ENCODE results near the gene EPS8.

Gene EPS8

GRCh38 chr12:15602051-15602672 is 187.0 kb downstream of the EPS8 start:
- Histone ChIP-seq H3K27ac (ENCODE audit: low read length) (no peak overlapping the region), H3F3A (ENCODE audit: insufficient read depth, low read length) (no peaks in the 10 kb centered on the region), H3K4me3 (ENCODE audit: low read length) (no peak overlapping the region), H3K36me3 (replicated peaks; ENCODE audit: insufficient read depth, low read length) (no peaks in the 10 kb centered on the region), H3K9me2 (replicated peaks; ENCODE audit: insufficient read depth, low read length) (no peaks in the 10 kb centered on the region), H4K20me1 (ENCODE audit: insufficient read depth, low read length) (no peaks in the 10 kb centered on the region), H2AFZ (ENCODE audit: low read length) (no peak overlapping the region), H3K27me3 (replicated peaks; ENCODE audit: insufficient read depth, low read length) (no peaks in the 10 kb centered on the region), H3K4me1 (ENCODE audit: low read length) (no peaks in the 10 kb centered on the region), H3K79me2 (ENCODE audit: low read length) (no peaks in the 10 kb centered on the region), H3K9ac (ENCODE audit: low read length) (no peak overlapping the region), H3K9me3 (replicated peaks; ENCODE audit: insufficient read depth, low read length) (no peaks in the 10 kb centered on the region), H3K4me2 (ENCODE audit: low read depth, low read length) (no peak overlapping the region)
- TF ChIP-seq CTCF (IDR thresholded peaks at IDR 0.05; ENCODE audit: low read length), result no peak
- no peak for TF ChIP-seq EZH2 (optimal IDR thresholded peaks at IDR 0.05; ENCODE audit: low read depth, low read length)
- TF ChIP-seq EZH2phosphoT487 (IDR thresholded peaks at IDR 0.05; ENCODE audit: low read length), result no peak
- DNase-seq, result no peak

GRCh38 chr12:15601210-15601800 is 187.9 kb downstream of the EPS8 start:
- H3K27ac ChIP-seq (ENCODE audit: low read length), result no peak overlapping the region
- H3K4me1 ChIP-seq (ENCODE audit: low read length), result no peaks in the 10 kb centered on the region
- no peaks in the 10 kb centered on the region for H3K36me3 ChIP-seq (replicated peaks; ENCODE audit: insufficient read depth, low read length)
- H3F3A ChIP-seq (ENCODE audit: insufficient read depth, low read length), result no peaks in the 10 kb centered on the region
- no peak overlapping the region for H3K9ac ChIP-seq (ENCODE audit: low read length)
- H3K9me3 ChIP-seq (replicated peaks; ENCODE audit: insufficient read depth, low read length), result no peaks in the 10 kb centered on the region
- H3K9me2 ChIP-seq (replicated peaks; ENCODE audit: insufficient read depth, low read length), result no peaks in the 10 kb centered on the region
- no peak overlapping the region for H2AFZ ChIP-seq (ENCODE audit: low read length)
- H3K79me2 ChIP-seq (ENCODE audit: low read length), result no peaks in the 10 kb centered on the region
- H3K4me3 ChIP-seq (ENCODE audit: low read length), result no peak overlapping the region
- H3K4me2 ChIP-seq (ENCODE audit: low read depth, low read length), result no peak overlapping the region
- no peaks in the 10 kb centered on the region for H3K27me3 ChIP-seq (replicated peaks; ENCODE audit: insufficient read depth, low read length)
- no peak for TF ChIP-seq EZH2phosphoT487 (IDR thresholded peaks at IDR 0.05; ENCODE audit: low read length)
- no peak for DNase-seq
- no peaks in the 10 kb centered on the region for H4K20me1 ChIP-seq (ENCODE audit: insufficient read depth, low read length)

GRCh38 chr12:15600223-15600935 is 188.8 kb downstream of the EPS8 start:
- H3F3A ChIP-seq (ENCODE audit: insufficient read depth, low read length), result no peaks in the 10 kb centered on the region
- H3K9ac ChIP-seq (ENCODE audit: low read length), result no peak overlapping the region
- no peak for DNase-seq
- no peaks in the 10 kb centered on the region for H3K27me3 ChIP-seq (replicated peaks; ENCODE audit: insufficient read depth, low read length)
- no peak overlapping the region for H3K4me2 ChIP-seq (ENCODE audit: low read depth, low read length)
- no peak for TF ChIP-seq EZH2phosphoT487 (IDR thresholded peaks at IDR 0.05; ENCODE audit: low read length)
- TF ChIP-seq CTCF (IDR thresholded peaks at IDR 0.05; ENCODE audit: low read length), result no peak
- no peak for TF ChIP-seq EZH2 (optimal IDR thresholded peaks at IDR 0.05; ENCODE audit: low read depth, low read length)
- no peaks in the 10 kb centered on the region for H3K36me3 ChIP-seq (replicated peaks; ENCODE audit: insufficient read depth, low read length)
- no peaks in the 10 kb centered on the region for H4K20me1 ChIP-seq (ENCODE audit: insufficient read depth, low read length)
- no peak overlapping the region for H3K27ac ChIP-seq (ENCODE audit: low read length)
- H2AFZ ChIP-seq (ENCODE audit: low read length), result no peak overlapping the region
- H3K9me2 ChIP-seq (replicated peaks; ENCODE audit: insufficient read depth, low read length), result no peaks in the 10 kb centered on the region
- no peak overlapping the region for H3K4me3 ChIP-seq (ENCODE audit: low read length)
- H3K4me1 ChIP-seq (ENCODE audit: low read length), result no peaks in the 10 kb centered on the region
- no peaks in the 10 kb centered on the region for H3K9me3 ChIP-seq (replicated peaks; ENCODE audit: insufficient read depth, low read length)
- H3K79me2 ChIP-seq (ENCODE audit: low read length), result no peaks in the 10 kb centered on the region

Measured in MM.1S (cell line).